Panc1 (cell line): ENCODE results near the gene TMEM101.

Experiments used
- POLR2AphosphoS5 ChIP-seq: IDR thresholded peaks from 2 replicates; pipeline ENCODE4 v1.6.1; 2012; ENCODE audit warnings: mild to moderate bottlenecking, low read depth, low read length, moderate library complexity
- SIN3A ChIP-seq: IDR thresholded peaks from 2 replicates; pipeline ENCODE4 v1.6.1; 2012; ENCODE audit warnings: low read depth, mild to moderate bottlenecking, low read length, moderate library complexity, borderline replicate concordance; ENCODE audit not compliant: insufficient read depth
- TF ChIP-seq, protein P1 (sequence below): fragments of 450-650 bp; IDR thresholded peaks from 2 replicates; pipeline ENCODE4 v1.5.1; 2017; ENCODE audit warnings: mild to moderate bottlenecking

DNA sequence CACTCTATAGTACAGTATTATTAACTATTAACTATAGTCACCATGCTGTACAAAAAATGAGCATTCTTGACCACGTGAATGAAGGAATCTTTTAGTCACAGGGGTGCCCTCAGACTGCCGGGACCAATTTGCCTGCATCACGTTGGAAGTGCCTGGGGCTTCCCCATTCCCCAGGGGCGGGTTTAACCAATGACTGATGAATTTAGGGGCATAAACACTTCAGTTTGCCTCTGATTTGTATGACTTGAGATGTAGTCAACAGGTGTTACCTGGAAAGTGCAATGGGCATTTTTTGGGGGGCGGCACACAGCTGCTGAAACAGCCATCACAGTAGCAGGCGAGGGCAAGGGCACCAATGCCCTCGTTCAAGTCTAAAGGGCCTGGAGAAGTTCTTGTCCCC lies 52.3 kb downstream of the TMEM101 start:
- no peak for TF ChIP-seq POLR2AphosphoS5
- TF ChIP-seq, protein P1, sequence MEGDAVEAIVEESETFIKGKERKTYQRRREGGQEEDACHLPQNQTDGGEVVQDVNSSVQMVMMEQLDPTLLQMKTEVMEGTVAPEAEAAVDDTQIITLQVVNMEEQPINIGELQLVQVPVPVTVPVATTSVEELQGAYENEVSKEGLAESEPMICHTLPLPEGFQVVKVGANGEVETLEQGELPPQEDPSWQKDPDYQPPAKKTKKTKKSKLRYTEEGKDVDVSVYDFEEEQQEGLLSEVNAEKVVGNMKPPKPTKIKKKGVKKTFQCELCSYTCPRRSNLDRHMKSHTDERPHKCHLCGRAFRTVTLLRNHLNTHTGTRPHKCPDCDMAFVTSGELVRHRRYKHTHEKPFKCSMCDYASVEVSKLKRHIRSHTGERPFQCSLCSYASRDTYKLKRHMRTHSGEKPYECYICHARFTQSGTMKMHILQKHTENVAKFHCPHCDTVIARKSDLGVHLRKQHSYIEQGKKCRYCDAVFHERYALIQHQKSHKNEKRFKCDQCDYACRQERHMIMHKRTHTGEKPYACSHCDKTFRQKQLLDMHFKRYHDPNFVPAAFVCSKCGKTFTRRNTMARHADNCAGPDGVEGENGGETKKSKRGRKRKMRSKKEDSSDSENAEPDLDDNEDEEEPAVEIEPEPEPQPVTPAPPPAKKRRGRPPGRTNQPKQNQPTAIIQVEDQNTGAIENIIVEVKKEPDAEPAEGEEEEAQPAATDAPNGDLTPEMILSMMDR, result no peak
- TF ChIP-seq SIN3A, result no peak
